Caco-2 (cell line): ENCODE measurements around the gene NLK. TPM values are rescaled to one million over a fixed set of nuclear protein-coding genes. Genes with fewer than 3 reads are reported as not detected.

Source experiments
- BruUV-seq: library from RNA; stranded (reverse); fragments of 400-500 nt; replicated peaks from 2 replicates; lab custom pipeline; 2021; lab: Mats Ljungman, UMichigan
- CTCF ChIA-PET: fragments of 300-600 bp; sonication (Branson Sonifier 250); formaldehyde crosslinking; loops from one replicate; lab custom pipeline; 2022; ENCODE audit warnings: antibody characterized with exemption; lab: Charles Lee
- POLR2A ChIA-PET: fragments of 300-600 bp; sonication (Branson Sonifier 250); formaldehyde crosslinking; loops from one replicate; lab custom pipeline; 2022; ENCODE audit warnings: antibody characterized with exemption; lab: Charles Lee
- DNase-seq, 2 experiments: peaks; one replicate each; pipeline versions ENCODE4 v3.0.0 to v3.0.0-alpha.2; 2020 to 2022
- H3K27me3 ChIP-seq: replicated peaks from 2 replicates; pipeline ENCODE4 v1.6.0; 2011; ENCODE audit warnings: low read length; ENCODE audit not compliant: control insufficient read depth, insufficient read depth
- H3K36me3 ChIP-seq: 2 replicates; pipeline ENCODE4 v1.5.1; 2011; ENCODE audit warnings: low read length; ENCODE audit not compliant: control insufficient read depth, insufficient read depth
- H3K4me1 ChIP-seq: fragments of 250-450 bp; sonication (Bioruptor Pico); 2 replicates; pipeline ENCODE4 v1.5.1; 2020; ENCODE audit warnings: mild to moderate bottlenecking
- H3K4me3 ChIP-seq: 2 replicates; pipeline ENCODE4 v1.5.1; 2011; ENCODE audit warnings: low read depth, mild to moderate bottlenecking, control low read depth, low read length
- H3K9me3 ChIP-seq: fragments of 250-450 bp; sonication (Bioruptor Pico); 2 replicates; pipeline ENCODE4 v1.5.1; 2020; ENCODE audit warnings: mild to moderate bottlenecking, moderate library complexity
- H3K27ac Mint-ChIP-seq: one replicate; pipeline ENCODE4 v1.8.0; 2022; ENCODE audit warnings: mixed read lengths; ENCODE audit not compliant: unreplicated experiment
- H3K27me3 Mint-ChIP-seq: one replicate; pipeline ENCODE4 v1.8.0; 2022; ENCODE audit warnings: mixed read lengths; ENCODE audit not compliant: insufficient read depth, unreplicated experiment
- H3K36me3 Mint-ChIP-seq: one replicate; pipeline ENCODE4 v1.8.0; 2022; ENCODE audit warnings: mild to moderate bottlenecking, mixed read lengths; ENCODE audit not compliant: insufficient read depth, unreplicated experiment
- H3K4me1 Mint-ChIP-seq: one replicate; pipeline ENCODE4 v1.8.0; 2022; ENCODE audit warnings: low read depth, mixed read lengths; ENCODE audit not compliant: unreplicated experiment
- H3K4me3 Mint-ChIP-seq: one replicate; pipeline ENCODE4 v1.8.0; 2022; ENCODE audit warnings: mild to moderate bottlenecking, moderate library complexity, mixed read lengths; ENCODE audit not compliant: unreplicated experiment
- H3K9me3 Mint-ChIP-seq: one replicate; pipeline ENCODE4 v1.8.0; 2022; ENCODE audit warnings: mixed read lengths; ENCODE audit not compliant: unreplicated experiment
- intact Hi-C: fragments of 100-400 bp; cut with micrococcal nuclease; formaldehyde crosslinking; loops from one replicate; pipeline ENCODE4 v1.10.0; 2022; ENCODE audit not compliant: unreplicated experiment
- total RNA-seq: library from RNA; stranded (reverse); gene quantifications from 2 replicates; pipeline ENCODE4 v1.2.3, GENCODE V29; 2022
- TF ChIP-seq, protein P1 (sequence below), 2 experiments: fragments of 200-600 bp in 1 of 2; IDR thresholded peaks; 1 replicate in 1 of 2; 2 replicates in 1 of 2; pipeline versions ENCODE4 v1.5.1 to v1.8.0; 2011 to 2022; ENCODE audit warnings: antibody characterized with exemption in 1 of 2, control low read depth in 1 of 2, inconsistent platforms in 1 of 2, low read depth in 1 of 2, low read length in 1 of 2, mild to moderate bottlenecking in 1 of 2, moderate library complexity in 1 of 2; ENCODE audit not compliant: insufficient read depth in 1 of 2, severe bottlenecking in 1 of 2, unreplicated experiment in 1 of 2

The NLK gene
- total RNA-seq, 1 experiment from 2014 or later = 87.3 TPM

DNA sequence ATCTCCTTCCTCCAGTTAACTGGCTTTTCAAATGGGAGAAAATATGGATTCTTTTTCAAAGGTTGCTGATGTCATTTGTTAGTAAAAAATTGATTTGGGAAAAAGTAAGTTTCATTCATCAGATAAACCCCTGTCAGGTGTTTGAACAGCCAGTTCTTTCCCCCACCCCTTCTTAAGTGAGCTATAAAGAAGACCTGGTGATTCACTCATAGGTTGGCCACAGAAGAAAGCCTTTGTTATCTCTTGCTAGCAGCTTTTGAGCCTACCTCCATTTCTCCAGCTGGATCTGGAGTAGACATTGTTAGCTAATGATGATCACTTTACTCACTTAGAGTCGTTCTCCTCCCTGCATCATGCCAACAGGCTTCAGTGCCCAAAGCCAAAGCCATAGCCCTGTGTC lies 63.0 kb downstream of the NLK start:
- Histone ChIP-seq H3K4me1 (peaks cover 13% of the 10 kb centered on the region), H3K9me3 (peaks cover 6% of the 10 kb centered on the region; the same call in 1 of the 2 replicates), H3K27me3 (no peaks in the 10 kb centered on the region), H3K4me3 (no peak overlapping the region), H3K36me3 (no peaks in the 10 kb centered on the region)
- no peaks in the 10 kb centered on the region for H3K36me3 Mint-ChIP-seq
- H3K27ac Mint-ChIP-seq = no peak overlapping the region
- TF ChIP-seq, protein P1, sequence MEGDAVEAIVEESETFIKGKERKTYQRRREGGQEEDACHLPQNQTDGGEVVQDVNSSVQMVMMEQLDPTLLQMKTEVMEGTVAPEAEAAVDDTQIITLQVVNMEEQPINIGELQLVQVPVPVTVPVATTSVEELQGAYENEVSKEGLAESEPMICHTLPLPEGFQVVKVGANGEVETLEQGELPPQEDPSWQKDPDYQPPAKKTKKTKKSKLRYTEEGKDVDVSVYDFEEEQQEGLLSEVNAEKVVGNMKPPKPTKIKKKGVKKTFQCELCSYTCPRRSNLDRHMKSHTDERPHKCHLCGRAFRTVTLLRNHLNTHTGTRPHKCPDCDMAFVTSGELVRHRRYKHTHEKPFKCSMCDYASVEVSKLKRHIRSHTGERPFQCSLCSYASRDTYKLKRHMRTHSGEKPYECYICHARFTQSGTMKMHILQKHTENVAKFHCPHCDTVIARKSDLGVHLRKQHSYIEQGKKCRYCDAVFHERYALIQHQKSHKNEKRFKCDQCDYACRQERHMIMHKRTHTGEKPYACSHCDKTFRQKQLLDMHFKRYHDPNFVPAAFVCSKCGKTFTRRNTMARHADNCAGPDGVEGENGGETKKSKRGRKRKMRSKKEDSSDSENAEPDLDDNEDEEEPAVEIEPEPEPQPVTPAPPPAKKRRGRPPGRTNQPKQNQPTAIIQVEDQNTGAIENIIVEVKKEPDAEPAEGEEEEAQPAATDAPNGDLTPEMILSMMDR (IDR thresholded peaks at IDR 0.05; ENCODE audit: insufficient read depth in 1 of 2, low read depth in 1 of 2, low read length in 1 of 2, severe bottlenecking in 1 of 2, unreplicated experiment in 1 of 2) = no peak
- ChIA-PET POLR2A (no interaction called here), CTCF (interaction anchor here (0.6 kb wide), 1 partner anchor 131 kb away, joined by 3 read pairs; no protein-coding TSS in a partner anchor)
- BruUV-seq = no TSS peak
- peaks cover 8% of the 10 kb centered on the region for H3K9me3 Mint-ChIP-seq
- H3K4me1 Mint-ChIP-seq = peaks cover 15% of the 10 kb centered on the region
- intact Hi-C loops = no loop called here
- H3K27me3 Mint-ChIP-seq = no peaks in the 10 kb centered on the region
- H3K4me3 Mint-ChIP-seq = no peak overlapping the region
- DNase-seq = no peak

DNA sequence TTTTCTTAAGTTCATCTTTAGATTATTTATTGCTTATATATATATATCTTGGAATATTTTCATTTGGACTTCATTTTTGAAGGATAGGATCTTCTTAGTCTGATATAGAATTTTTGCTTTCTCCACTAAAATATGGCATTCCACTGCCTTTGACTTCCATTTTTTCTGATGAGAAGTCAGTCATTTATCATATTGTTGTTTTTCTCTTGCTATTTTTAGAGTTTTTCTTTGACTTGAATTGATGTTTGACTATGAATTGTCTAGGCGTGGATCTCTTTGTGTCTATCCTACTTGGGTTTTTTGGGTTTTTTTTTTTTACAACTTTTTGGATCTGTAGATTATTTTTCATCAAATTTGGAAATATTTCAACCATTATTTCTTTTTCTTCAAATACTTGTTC lies 67.7 kb downstream of the NLK start:
- no peak for DNase-seq
- BruUV-seq = no TSS peak
- no peak overlapping the region for H3K4me3 Mint-ChIP-seq
- no peaks in the 10 kb centered on the region for H3K27me3 ChIP-seq
- POLR2A ChIA-PET = no interaction called here
- intact Hi-C loops = loop anchor here (5.0 kb wide), 1 partner anchor 52 kb away; no protein-coding TSS in a partner anchor
- peaks cover 12% of the 10 kb centered on the region for H3K9me3 Mint-ChIP-seq
- CTCF ChIA-PET = no interaction called here
- no peak overlapping the region for H3K27ac Mint-ChIP-seq
- H3K4me1 Mint-ChIP-seq = peaks cover 27% of the 10 kb centered on the region
- H3K36me3 ChIP-seq = no peaks in the 10 kb centered on the region
- no peaks in the 10 kb centered on the region for H3K27me3 Mint-ChIP-seq
- peaks cover 6% of the 10 kb centered on the region; the same call in 1 of the 2 replicates for H3K9me3 ChIP-seq
- H3K4me1 ChIP-seq = peaks cover 22% of the 10 kb centered on the region
- TF ChIP-seq, protein P1 (IDR thresholded peaks at IDR 0.05; ENCODE audit: insufficient read depth in 1 of 2, low read depth in 1 of 2, low read length in 1 of 2, severe bottlenecking in 1 of 2, unreplicated experiment in 1 of 2) = no peak
- H3K4me3 ChIP-seq = no peak overlapping the region
- H3K36me3 Mint-ChIP-seq = no peaks in the 10 kb centered on the region

DNA sequence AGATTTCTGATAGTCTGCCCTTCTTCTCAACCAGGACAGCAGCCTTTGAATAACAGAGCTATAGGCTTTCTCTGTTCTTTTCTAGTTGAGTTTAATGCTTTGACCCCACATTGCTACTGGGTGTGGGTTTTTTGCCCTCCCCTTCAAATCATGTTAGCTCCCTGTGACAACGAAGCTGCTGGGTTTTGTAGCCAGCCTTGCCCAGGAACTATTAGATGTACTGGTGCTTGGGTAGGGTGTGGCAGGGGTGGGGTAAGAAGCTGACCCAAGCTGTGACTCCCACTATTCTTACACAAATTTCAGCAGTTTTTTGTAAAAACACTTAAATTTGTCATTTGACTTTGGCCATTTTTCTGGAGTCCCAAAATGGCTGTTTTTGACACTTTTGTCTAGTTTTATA lies 69.7 kb downstream of the NLK start:
- BruUV-seq = no TSS peak
- no peaks in the 10 kb centered on the region for H3K27me3 ChIP-seq
- ChIA-PET POLR2A (interaction anchor here (0.6 kb wide), 1 partner anchor 9 kb away, joined by 4 read pairs; no protein-coding TSS in a partner anchor), CTCF (interaction anchor here (0.9 kb wide), 1 partner anchor 59 kb away, joined by 3 read pairs; no protein-coding TSS in a partner anchor)
- TF ChIP-seq, protein P1 (IDR thresholded peaks at IDR 0.05; ENCODE audit: insufficient read depth in 1 of 2, low read depth in 1 of 2, low read length in 1 of 2, severe bottlenecking in 1 of 2, unreplicated experiment in 1 of 2) = no peak
- Mint-ChIP-seq H3K9me3 (peaks cover 12% of the 10 kb centered on the region), H3K36me3 (no peaks in the 10 kb centered on the region), H3K4me3 (no peak overlapping the region), H3K27me3 (no peaks in the 10 kb centered on the region), H3K4me1 (peaks cover 28% of the 10 kb centered on the region), H3K27ac (no peak overlapping the region)
- no peak for DNase-seq
- peaks cover 26% of the 10 kb centered on the region for H3K4me1 ChIP-seq
- H3K4me3 ChIP-seq = no peak overlapping the region
- intact Hi-C loops = loop anchor here (5.0 kb wide), 1 partner anchor 50 kb away; no protein-coding TSS in a partner anchor
- H3K9me3 ChIP-seq = peaks cover 6% of the 10 kb centered on the region; the same call in 1 of the 2 replicates
- H3K36me3 ChIP-seq = no peaks in the 10 kb centered on the region
